Measurements from ENCODE around the gene ESYT3.

Gene ESYT3, protein sequence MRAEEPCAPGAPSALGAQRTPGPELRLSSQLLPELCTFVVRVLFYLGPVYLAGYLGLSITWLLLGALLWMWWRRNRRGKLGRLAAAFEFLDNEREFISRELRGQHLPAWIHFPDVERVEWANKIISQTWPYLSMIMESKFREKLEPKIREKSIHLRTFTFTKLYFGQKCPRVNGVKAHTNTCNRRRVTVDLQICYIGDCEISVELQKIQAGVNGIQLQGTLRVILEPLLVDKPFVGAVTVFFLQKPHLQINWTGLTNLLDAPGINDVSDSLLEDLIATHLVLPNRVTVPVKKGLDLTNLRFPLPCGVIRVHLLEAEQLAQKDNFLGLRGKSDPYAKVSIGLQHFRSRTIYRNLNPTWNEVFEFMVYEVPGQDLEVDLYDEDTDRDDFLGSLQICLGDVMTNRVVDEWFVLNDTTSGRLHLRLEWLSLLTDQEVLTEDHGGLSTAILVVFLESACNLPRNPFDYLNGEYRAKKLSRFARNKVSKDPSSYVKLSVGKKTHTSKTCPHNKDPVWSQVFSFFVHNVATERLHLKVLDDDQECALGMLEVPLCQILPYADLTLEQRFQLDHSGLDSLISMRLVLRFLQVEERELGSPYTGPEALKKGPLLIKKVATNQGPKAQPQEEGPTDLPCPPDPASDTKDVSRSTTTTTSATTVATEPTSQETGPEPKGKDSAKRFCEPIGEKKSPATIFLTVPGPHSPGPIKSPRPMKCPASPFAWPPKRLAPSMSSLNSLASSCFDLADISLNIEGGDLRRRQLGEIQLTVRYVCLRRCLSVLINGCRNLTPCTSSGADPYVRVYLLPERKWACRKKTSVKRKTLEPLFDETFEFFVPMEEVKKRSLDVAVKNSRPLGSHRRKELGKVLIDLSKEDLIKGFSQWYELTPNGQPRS

GRCh38 chr3:138434276-138434874 is at the start of gene ESYT3:
Gene ESYT3 (plus strand): TSS chr3:138434616. CDS start chr3:138434799, 183 bp downstream.
- peak; percentile 52 for DNase-seq

DNA sequence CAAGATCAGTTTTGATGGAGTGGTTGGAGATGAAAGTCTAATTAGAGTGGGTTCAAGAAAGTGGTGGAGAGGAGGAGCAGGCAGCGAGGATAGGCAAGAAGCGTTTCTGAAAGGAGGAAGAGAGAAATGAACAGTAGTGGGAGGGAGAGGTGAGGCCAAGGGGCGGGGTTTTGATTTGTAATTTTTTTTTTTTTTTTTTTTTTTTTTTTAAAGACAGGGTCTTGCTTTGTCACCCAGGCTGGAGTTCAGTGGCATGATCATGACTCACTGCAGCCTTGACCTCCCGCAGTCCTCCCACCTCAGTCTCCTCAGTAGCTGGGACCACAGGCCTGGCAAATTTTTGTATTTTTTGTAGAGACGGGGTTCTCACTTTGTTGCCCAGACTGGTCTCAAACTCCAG is 49.4 kb upstream of the ESYT3 start:
- no peak for DNase-seq

- no peak for DNase-seq
These were observed 45.2 kb upstream of the ESYT3 start for GRCh38 chr3:138389144-138389601.

DNA sequence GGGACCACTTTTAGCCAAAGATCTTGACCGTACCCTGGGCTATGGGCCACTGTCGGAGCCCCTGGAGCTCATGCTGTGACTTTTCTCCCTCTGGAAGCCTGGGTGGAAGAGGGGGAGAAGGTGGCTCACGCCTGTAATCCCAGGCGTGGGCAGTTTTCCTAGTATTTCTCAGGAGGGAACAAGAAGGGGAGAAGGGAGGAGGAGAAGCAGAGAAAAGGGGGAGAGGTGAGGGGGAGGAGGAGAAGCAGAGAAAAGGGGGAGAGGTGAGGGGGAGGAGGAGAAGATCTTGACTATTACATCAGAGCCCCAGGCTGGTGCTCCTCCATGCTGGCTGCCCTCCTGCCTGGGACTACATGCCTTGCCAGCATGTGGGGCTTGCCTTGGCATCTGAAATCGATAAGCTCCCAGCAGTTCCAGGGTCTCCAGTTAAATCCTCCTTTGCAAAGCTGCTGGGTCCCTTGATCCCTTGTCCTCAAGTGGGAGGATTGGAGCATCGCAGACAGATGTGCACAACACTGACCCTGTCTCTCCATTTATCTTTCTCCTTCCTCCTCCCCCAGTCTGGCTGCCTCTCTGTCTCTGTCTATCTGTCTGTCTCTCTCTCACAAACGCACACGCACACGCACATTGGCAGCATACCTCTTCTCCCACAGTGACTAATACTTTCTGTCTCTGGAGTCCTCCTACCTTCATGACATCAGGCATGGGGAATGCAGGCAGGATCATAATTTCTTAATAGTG is 44.4 kb upstream of the ESYT3 start:
- DNase-seq, result peak; percentile 74

DNA sequence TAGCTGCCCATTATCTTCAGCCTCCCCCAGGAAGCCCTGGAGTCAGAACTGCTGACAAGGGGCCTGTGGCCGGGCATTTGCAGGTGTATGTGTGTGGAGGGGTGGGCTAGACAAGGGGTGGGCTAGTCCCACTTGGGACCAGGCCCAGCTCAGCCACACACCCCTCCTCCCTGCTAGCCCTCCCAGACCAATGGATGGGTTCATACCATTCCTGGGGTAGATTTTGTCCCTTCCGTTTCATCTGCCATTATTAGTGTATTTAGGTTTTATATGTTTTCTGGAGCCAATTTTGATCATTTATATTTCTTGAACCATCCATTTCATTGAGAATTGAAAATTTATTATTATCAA is 43.9 kb upstream of the ESYT3 start:
- no peak for DNase-seq

DNA sequence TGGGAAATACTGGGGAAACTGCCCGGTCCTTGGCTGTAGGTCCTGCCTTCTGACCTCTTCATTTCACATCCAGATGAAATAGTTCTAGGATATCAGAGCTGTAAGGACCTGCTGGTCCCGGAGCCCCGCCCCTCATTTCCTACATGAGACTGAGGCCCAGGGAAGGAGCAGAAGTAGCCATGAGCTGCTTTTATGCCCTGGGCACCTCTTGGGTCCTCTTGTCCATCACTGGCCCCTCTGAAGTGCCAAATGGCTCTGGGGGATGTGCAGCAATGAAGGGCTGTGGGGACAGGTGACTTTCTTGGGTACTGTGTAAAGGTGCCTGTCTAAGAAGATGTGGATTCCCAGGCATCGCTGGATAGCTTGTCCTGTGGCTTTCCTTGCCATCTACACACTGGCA is 40.3 kb upstream of the ESYT3 start:
- no peak for DNase-seq

DNA sequence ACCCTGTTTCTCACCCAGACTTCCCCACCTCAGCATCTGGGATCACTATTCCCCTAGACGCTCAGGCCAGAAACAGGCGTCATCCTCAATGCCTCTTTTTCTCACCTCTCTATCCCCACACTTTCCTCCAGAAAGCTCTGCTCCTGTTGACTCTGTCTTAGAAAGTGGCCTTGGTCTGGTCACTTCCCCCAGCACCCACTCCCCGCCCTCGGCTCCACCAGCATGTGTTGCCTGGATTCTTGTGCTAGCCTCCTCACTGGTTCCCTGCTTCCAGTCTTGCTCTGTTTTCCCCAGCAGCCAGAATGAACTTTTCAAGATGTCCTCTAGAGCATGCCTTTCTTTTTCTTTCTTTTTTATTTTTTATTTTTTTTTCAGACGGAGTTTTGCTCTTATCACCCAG is 39.7 kb upstream of the ESYT3 start:
- no peak for DNase-seq

DNA sequence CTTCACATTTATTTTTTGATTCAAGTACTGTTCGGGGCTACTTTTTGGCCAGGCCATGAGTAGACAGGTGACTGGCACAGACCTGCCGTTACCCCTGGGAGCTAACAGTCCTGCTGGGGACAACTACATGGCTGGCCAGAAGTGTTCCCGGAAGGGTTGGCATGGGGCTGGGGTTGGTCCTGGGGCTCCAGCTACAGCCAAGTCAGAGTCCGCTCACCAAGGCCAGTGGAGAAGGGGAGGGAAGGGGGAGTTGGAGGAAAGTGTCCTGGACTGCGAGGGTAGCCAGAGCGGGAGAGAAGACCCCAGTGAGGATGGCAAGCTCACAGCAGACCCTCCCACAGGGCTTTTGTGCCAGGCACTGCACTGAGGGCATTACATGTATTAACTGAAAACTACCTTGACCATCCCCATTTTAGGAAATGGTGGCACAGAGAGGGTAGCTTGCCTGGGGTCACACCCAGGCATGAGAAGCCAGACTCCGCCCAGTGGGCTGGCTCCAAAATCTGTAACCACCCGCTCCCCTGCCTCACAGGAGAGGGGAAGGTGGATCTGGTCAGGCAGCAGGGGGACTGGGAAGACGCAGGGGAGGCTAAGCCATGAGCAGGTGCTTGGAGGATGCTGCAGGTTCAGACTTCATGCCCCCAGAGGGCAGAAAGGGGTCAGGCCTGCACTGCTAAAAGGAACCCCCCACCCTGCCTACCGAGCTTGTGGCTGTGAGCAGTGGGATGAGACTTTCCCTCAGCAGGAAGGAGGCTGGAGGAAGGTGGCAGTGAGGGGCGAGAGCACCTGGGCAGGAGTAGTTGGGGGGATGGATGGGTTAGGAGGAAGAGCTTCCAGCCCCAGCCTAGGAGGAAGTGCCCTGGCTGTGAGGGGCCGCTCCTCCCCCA is 38.3 kb upstream of the ESYT3 start:
- DNase-seq, result no peak

- no peak for DNase-seq
These were observed 37.5 kb upstream of the ESYT3 start for GRCh38 chr3:138396752-138397410.

DNA sequence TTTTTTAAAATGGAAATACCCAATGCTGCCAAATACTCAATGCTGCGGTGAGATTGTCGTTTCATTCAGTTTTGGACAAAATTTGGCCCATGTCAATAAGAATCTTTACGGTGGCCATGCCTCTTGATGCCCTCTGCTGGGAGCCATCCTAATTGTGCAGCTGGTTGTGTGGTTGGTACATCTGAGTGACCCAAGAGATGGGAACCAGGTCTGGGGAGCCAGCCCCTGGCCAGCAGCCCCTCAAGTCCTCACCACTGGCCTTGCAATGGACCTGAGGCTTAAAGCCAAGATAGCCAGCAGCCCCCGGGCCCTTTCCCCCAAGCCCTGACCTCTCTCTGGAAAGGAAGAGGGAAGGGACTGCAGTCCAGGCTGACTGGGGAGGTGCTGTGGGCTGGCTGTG is 36.4 kb upstream of the ESYT3 start:
- DNase-seq, result no peak

GRCh38 chr3:138398791-138399575 is 35.4 kb upstream of the ESYT3 start:
- no peak for DNase-seq

GRCh38 chr3:138399766-138400165 is 34.6 kb upstream of the ESYT3 start:
- DNase-seq, result no peak

GRCh38 chr3:138400651-138401070 is 33.8 kb upstream of the ESYT3 start:
- DNase-seq, result no peak

- DNase-seq, result no peak
These were observed 32.6 kb upstream of the ESYT3 start for GRCh38 chr3:138401834-138402233.

- no peak for DNase-seq
These were observed 30.3 kb upstream of the ESYT3 start for GRCh38 chr3:138404121-138404520.

DNA sequence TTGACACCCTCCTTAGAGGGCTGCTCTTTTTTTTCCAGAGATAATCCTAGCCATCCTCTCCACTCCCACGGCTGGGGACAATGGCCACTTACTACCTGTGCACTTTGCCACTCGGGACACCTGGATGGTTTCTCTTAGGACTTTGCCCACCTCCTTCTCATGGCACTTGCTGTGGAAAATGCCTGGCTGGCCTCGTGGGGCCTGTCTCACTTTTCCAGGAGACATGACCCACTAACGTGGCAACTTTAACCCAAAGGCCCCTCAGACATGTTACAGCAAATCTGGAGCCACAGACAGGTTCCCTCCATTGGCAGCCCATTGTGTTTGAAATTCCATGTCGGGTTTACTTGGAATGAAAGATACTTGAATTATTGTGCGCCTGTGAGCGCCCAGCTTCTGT is 29.4 kb upstream of the ESYT3 start:
- no peak for DNase-seq

- DNase-seq, result no peak
These were observed 28.9 kb upstream of the ESYT3 start for GRCh38 chr3:138405486-138405885.

DNA sequence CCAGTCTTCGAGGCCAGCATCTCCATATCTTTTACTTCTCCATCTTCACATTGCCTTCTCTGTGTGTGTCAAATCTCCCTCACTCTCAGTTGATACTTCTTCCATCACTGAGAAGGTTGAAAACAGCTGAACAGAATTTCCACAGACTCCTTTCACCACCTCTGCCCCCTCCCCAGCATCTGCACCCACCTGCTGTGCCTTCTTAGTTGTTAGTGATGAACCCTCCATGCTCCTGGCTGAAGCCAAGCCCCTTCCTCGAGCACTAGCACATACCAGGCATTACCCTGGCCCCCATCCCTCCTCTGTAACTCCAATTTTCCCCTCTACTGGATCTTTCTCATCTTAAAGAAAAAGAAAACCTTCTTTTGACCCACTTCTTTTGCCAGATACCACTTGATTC is 27.8 kb upstream of the ESYT3 start:
- DNase-seq, result no peak

GRCh38 chr3:138407236-138407907 is 27.0 kb upstream of the ESYT3 start:
- no peak for DNase-seq
